GM19372 (cell line): ENCODE data around the gene RBM23.
A peak's percentile ranks its signal among the peaks of the same experiment; 100 is the strongest.

Experiments
- ATAC-seq: cut with Tn5 transposase; IDR thresholded peaks from one replicate; pipeline ENCODE4 v1.9.1; 2021; ENCODE audit warnings: mild to moderate bottlenecking, low read depth, moderate library complexity; ENCODE audit not compliant: unreplicated experiment

RBM23 gene

GRCh38 chr14:22887260-22887989 lies 31.5 kb downstream of the RBM23 start:
- ATAC-seq = peak; percentile 34

- ATAC-seq = peak; percentile 56
Observed at GRCh38 chr14:22886500-22887259, 32.3 kb downstream of the RBM23 start.

GRCh38 chr14:22885975-22886374 lies 33.0 kb downstream of the RBM23 start:
- no peak for ATAC-seq

GRCh38 chr14:22884738-22885523 lies 34.0 kb downstream of the RBM23 start:
- no peak for ATAC-seq

GRCh38 chr14:22884076-22884737 lies 34.7 kb downstream of the RBM23 start:
- ATAC-seq = no peak

GRCh38 chr14:22883173-22883976 lies 35.6 kb downstream of the RBM23 start, which contains the start of gene REM2:
Gene REM2 (plus strand): TSS chr14:22883222. CDS start chr14:22883288, 66 bp downstream.
- ATAC-seq = no peak

GRCh38 chr14:22882529-22883172 lies 36.3 kb downstream of the RBM23 start:
- no peak for ATAC-seq

- no peak for ATAC-seq
Observed at GRCh38 chr14:22882064-22882463, 36.9 kb downstream of the RBM23 start.

GRCh38 chr14:22878271-22879246 lies 40.4 kb downstream of the RBM23 start:
- ATAC-seq = no peak

- no peak for ATAC-seq
Observed at GRCh38 chr14:22877000-22877501, 41.9 kb downstream of the RBM23 start.

- no peak for ATAC-seq
Observed at GRCh38 chr14:22875748-22876319, 43.1 kb downstream of the RBM23 start.

- ATAC-seq = no peak
Observed at GRCh38 chr14:22875003-22875747, 43.8 kb downstream of the RBM23 start.

GRCh38 chr14:22872833-22873520 lies 46.0 kb downstream of the RBM23 start:
- ATAC-seq = no peak

- ATAC-seq = peak; percentile 22
Observed at GRCh38 chr14:22872033-22872832, 46.7 kb downstream of the RBM23 start.

- peak; percentile 74 for ATAC-seq
Observed at GRCh38 chr14:22871224-22872032, 47.5 kb downstream of the RBM23 start, which contains the start of gene LRP10. Gene LRP10 (plus strand): TSS chr14:22871740. CDS start chr14:22872304, 564 bp downstream.
